Activated naive CD4-positive, alpha-beta T cell treated with anti-CD3 and anti-CD28 coated beads, Interleukin-2, amount 10 ng/mL, durations not matched to agents 5 hours and 36 hours (primary cell): Measurements from ENCODE around the gene TSR2. TPM values are rescaled to one million over a fixed set of nuclear protein-coding genes. Genes with fewer than 3 reads are reported as not detected.

Experiments used
- total RNA-seq, 2 experiments: library from RNA; stranded (reverse); gene quantifications; one replicate each; pipeline ENCODE4 v1.2.3, GENCODE V29; 2021

Gene TSR2, protein sequence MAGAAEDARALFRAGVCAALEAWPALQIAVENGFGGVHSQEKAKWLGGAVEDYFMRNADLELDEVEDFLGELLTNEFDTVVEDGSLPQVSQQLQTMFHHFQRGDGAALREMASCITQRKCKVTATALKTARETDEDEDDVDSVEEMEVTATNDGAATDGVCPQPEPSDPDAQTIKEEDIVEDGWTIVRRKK
- 10 to 100 TPM; 28.7 to 30.6 TPM for total RNA-seq

DNA sequence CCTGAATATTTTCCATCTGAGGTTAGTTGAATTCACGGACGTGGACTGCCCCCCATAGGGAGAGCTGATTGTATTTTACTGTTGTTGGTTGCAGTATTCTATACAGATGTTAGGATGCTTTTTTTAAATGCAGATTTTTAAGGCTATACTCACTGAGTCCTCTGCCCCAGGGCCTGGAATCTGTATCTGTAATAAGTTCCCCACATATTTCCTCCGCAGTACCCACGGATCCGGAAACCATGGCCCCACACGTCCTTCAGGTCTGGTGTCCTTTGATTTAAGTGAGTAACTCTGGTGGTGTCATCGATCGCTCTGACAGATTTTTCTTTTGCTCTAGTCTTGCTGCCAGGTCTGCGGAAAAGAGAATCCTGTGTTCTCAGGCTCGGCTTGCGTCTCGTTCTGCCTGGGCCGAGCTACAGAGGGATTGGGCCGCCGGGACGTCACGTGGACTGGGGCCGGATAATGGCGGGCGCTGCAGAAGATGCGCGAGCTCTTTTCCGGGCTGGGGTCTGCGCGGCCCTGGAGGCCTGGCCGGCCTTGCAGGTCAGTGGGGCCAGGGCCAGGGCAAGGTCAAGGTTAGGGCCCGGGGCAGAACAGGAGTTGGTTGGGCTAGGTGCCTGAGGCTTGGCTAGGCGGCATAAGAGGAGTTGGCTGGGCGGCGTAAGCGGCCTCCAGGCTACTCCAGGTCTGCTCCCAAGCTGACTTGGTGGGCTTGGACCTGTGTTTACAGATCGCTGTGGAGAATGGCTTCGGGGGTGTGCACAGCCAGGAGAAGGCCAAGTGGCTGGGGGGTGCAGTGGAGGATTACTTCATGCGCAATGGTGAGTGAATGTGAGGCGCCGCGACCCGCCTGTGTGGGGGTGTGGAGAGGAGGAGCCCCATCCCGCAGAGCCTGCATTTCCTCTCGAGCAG lies at the start of gene TSR2:
Gene TSR2 (plus strand): TSS at position 445 of the 912 bp plus-strand sequence. CDS start 18 bp downstream, at position 463.

Other genes starting within 250 kb of the TSR2 start
- gene WNK3, start 82.4 kb upstream of the TSR2 start, total RNA-seq: under 1 TPM; 0.14 to 0.30 TPM
- gene FGD1, start 55.8 kb downstream of the TSR2 start, total RNA-seq: under 1 TPM; 0.18 to 0.19 TPM
- 10 to 100 TPM; 45.7 to 45.8 TPM for gene GNL3L, start 89.8 kb downstream of the TSR2 start, total RNA-seq